Smooth muscle cell of bladder (primary cell): ENCODE data around the gene C5orf58. TPM values are rescaled to one million over a fixed set of nuclear protein-coding genes. Genes with fewer than 3 reads are reported as not detected.

Experiments used
- total RNA-seq: library from RNA; depleted of rRNA; stranded (reverse); fragments of >200 nt; gene quantifications from 2 replicates; pipeline ENCODE4 v1.2.3, GENCODE V29; 2014

The C5orf58 gene
- not detected in 2 replicates for total RNA-seq

GRCh38 chr5:170232786-170233185, at the start of gene C5orf58:
Gene C5orf58 (plus strand): TSS chr5:170232985. CDS start chr5:170234977, 1,992 bp downstream.

Other genes with a start within 250 kb of the C5orf58 start
- gene FOXI1, start 127.1 kb upstream of the C5orf58 start, total RNA-seq, result not detected in 2 replicates
- gene LCP2, start 64.8 kb downstream of the C5orf58 start, total RNA-seq, result not detected in 2 replicates
- gene KCNMB1, start 156.4 kb downstream of the C5orf58 start, total RNA-seq, result under 0.01 TPM in 1 of 2 replicates, not detected in the other